T-helper 17 cell (primary cell): ENCODE results near the gene RBBP5. TPM values are rescaled to one million over a fixed set of nuclear protein-coding genes. Genes with fewer than 3 reads are reported as not detected.
A peak's percentile ranks its signal among the peaks of the same experiment; 100 is the strongest.

Experiments used
- ATAC-seq: fragments of 150-1000 bp; cut with Tn5 transposase; 2 replicates; pipeline ENCODE4 v1.10.0; 2021; ENCODE audit warnings: mild to moderate bottlenecking, moderate library complexity
- DNase-seq, 3 donors: peaks; one replicate each; pipeline versions ENCODE4 v3.0.0 to v3.0.0-alpha.2; 2020 to 2021
- H3K9me3 ChIP-seq: one replicate; pipeline ENCODE4 v1.7.0; 2013; ENCODE audit warnings: low read length, mild to moderate bottlenecking; ENCODE audit not compliant: control insufficient read depth, poor library complexity, severe bottlenecking
- H3K27ac Mint-ChIP-seq: one replicate; pipeline ENCODE4 v1.8.0; 2022; ENCODE audit warnings: mild to moderate bottlenecking, moderate library complexity, mixed read lengths
- H3K27me3 Mint-ChIP-seq: one replicate; pipeline ENCODE4 v1.8.0; 2022; ENCODE audit warnings: mixed read lengths
- H3K36me3 Mint-ChIP-seq: one replicate; pipeline ENCODE4 v1.8.0; 2022; ENCODE audit warnings: low read depth, mixed read lengths
- H3K4me1 Mint-ChIP-seq: one replicate; pipeline ENCODE4 v1.8.0; 2022; ENCODE audit warnings: mild to moderate bottlenecking, mixed read lengths
- H3K4me3 Mint-ChIP-seq: one replicate; pipeline ENCODE4 v1.8.0; 2022; ENCODE audit warnings: mild to moderate bottlenecking, moderate library complexity, mixed read lengths
- total RNA-seq, 4 donors: library from RNA in 2 of 4; stranded (reverse) in 2 of 4; gene quantifications; one replicate each; pipeline ENCODE4 v1.2.3 and lab custom pipeline; 2022 to 2026

RBBP5 gene
- total RNA-seq, 2 donors from 2014 or later = 13.3 to 15.3 TPM

GRCh38 chr1:205111354-205111753, 10.4 kb downstream of the RBBP5 start:
- no peaks in the 10 kb centered on the region for H3K27me3 Mint-ChIP-seq
- H3K27ac Mint-ChIP-seq = no peak overlapping the region
- peaks cover 20% of the 10 kb centered on the region for H3K4me1 Mint-ChIP-seq
- peaks cover 12% of the 10 kb centered on the region for H3K36me3 Mint-ChIP-seq
- no peaks in the 10 kb centered on the region for H3K9me3 ChIP-seq
- ATAC-seq = no peak
- no peak for DNase-seq
- no peak overlapping the region for H3K4me3 Mint-ChIP-seq

- peaks cover 23% of the 10 kb centered on the region for H3K4me1 Mint-ChIP-seq
- ATAC-seq (no peak), DNase-seq (no peak)
- H3K27ac Mint-ChIP-seq = no peak overlapping the region
- H3K9me3 ChIP-seq = no peaks in the 10 kb centered on the region
- H3K4me3 Mint-ChIP-seq = no peak overlapping the region
- no peaks in the 10 kb centered on the region for H3K27me3 Mint-ChIP-seq
- H3K36me3 Mint-ChIP-seq = peaks cover 12% of the 10 kb centered on the region
Measured at GRCh38 chr1:205109711-205110110, 12.1 kb downstream of the RBBP5 start.

GRCh38 chr1:205109269-205109668, 12.5 kb downstream of the RBBP5 start:
- Mint-ChIP-seq H3K36me3 (peaks cover 12% of the 10 kb centered on the region), H3K4me3 (no peak overlapping the region), H3K27me3 (no peaks in the 10 kb centered on the region), H3K4me1 (peaks cover 23% of the 10 kb centered on the region), H3K27ac (no peak overlapping the region)
- no peaks in the 10 kb centered on the region for H3K9me3 ChIP-seq
- ATAC-seq = no peak
- DNase-seq = no peak

- Mint-ChIP-seq H3K27ac (peak overlapping the region; percentile 45), H3K4me3 (no peak overlapping the region), H3K36me3 (peaks cover 16% of the 10 kb centered on the region), H3K4me1 (peaks cover 23% of the 10 kb centered on the region), H3K27me3 (no peaks in the 10 kb centered on the region)
- H3K9me3 ChIP-seq = no peaks in the 10 kb centered on the region
- ATAC-seq (no peak), DNase-seq (no peak)
Measured at GRCh38 chr1:205108464-205108863, 13.3 kb downstream of the RBBP5 start.

GRCh38 chr1:205107327-205107726, 14.5 kb downstream of the RBBP5 start:
- ATAC-seq (no peak), DNase-seq (no peak)
- H3K27ac Mint-ChIP-seq = peak overlapping the region; percentile 45
- no peak overlapping the region for H3K4me3 Mint-ChIP-seq
- peaks cover 16% of the 10 kb centered on the region for H3K36me3 Mint-ChIP-seq
- no peaks in the 10 kb centered on the region for H3K9me3 ChIP-seq
- no peaks in the 10 kb centered on the region for H3K27me3 Mint-ChIP-seq
- peaks cover 21% of the 10 kb centered on the region for H3K4me1 Mint-ChIP-seq

GRCh38 chr1:205102404-205102803, 19.4 kb downstream of the RBBP5 start:
- H3K27me3 Mint-ChIP-seq = no peaks in the 10 kb centered on the region
- ATAC-seq (no peak), DNase-seq (no peak)
- peaks cover 15% of the 10 kb centered on the region for H3K36me3 Mint-ChIP-seq
- no peak overlapping the region for H3K27ac Mint-ChIP-seq
- no peaks in the 10 kb centered on the region for H3K9me3 ChIP-seq
- H3K4me1 Mint-ChIP-seq = peaks cover 9% of the 10 kb centered on the region
- no peak overlapping the region for H3K4me3 Mint-ChIP-seq

- peaks cover 10% of the 10 kb centered on the region for H3K36me3 Mint-ChIP-seq
- peak overlapping the region; percentile 54 for H3K27ac Mint-ChIP-seq
- H3K27me3 Mint-ChIP-seq = no peaks in the 10 kb centered on the region
- H3K9me3 ChIP-seq = no peaks in the 10 kb centered on the region
- DNase-seq (no peak), ATAC-seq (no peak)
- no peak overlapping the region for H3K4me3 Mint-ChIP-seq
- H3K4me1 Mint-ChIP-seq = no peaks in the 10 kb centered on the region
Measured at GRCh38 chr1:205098242-205098641, 23.5 kb downstream of the RBBP5 start.

GRCh38 chr1:205095422-205095821, 26.4 kb downstream of the RBBP5 start:
- peaks cover 10% of the 10 kb centered on the region for H3K36me3 Mint-ChIP-seq
- H3K27me3 Mint-ChIP-seq = no peaks in the 10 kb centered on the region
- no peak overlapping the region for H3K4me3 Mint-ChIP-seq
- DNase-seq (no peak), ATAC-seq (no peak)
- H3K9me3 ChIP-seq = no peaks in the 10 kb centered on the region
- peaks cover 6% of the 10 kb centered on the region for H3K4me1 Mint-ChIP-seq
- H3K27ac Mint-ChIP-seq = no peak overlapping the region

GRCh38 chr1:205091043-205091740, 30.6 kb downstream of the RBBP5 start:
- Mint-ChIP-seq H3K36me3 (peaks cover 15% of the 10 kb centered on the region), H3K27me3 (no peaks in the 10 kb centered on the region), H3K27ac (no peak overlapping the region), H3K4me3 (no peak overlapping the region), H3K4me1 (peaks cover 6% of the 10 kb centered on the region)
- H3K9me3 ChIP-seq = no peaks in the 10 kb centered on the region
- ATAC-seq = no peak
- no peak for DNase-seq

- ATAC-seq (no peak), DNase-seq (no peak)
- no peaks in the 10 kb centered on the region for H3K27me3 Mint-ChIP-seq
- peaks cover 6% of the 10 kb centered on the region for H3K4me1 Mint-ChIP-seq
- H3K36me3 Mint-ChIP-seq = peaks cover 13% of the 10 kb centered on the region
- H3K27ac Mint-ChIP-seq = no peak overlapping the region
- H3K9me3 ChIP-seq = no peaks in the 10 kb centered on the region
- no peak overlapping the region for H3K4me3 Mint-ChIP-seq
Measured at GRCh38 chr1:205088341-205088740, 33.4 kb downstream of the RBBP5 start.

- Mint-ChIP-seq H3K27ac (no peak within 1 kb of the TSS), H3K36me3 (peaks cover 9% of the 10 kb centered on the region), H3K4me3 (no peak within 1 kb of the TSS), H3K4me1 (no peaks in the 10 kb centered on the region), H3K27me3 (no peaks in the 10 kb centered on the region)
- H3K9me3 ChIP-seq = no peaks in the 10 kb centered on the region
- no peak for ATAC-seq
- DNase-seq = no peak
Measured at GRCh38 chr1:205084360-205084759, 37.4 kb downstream of the RBBP5 start, which contains the start of gene TMEM81. Gene TMEM81, minus strand, starts transcription at chr1:205084460. Its CDS starts 140 bp downstream, at chr1:205084320.

GRCh38 chr1:205082431-205082830, 39.3 kb downstream of the RBBP5 start:
- ATAC-seq (no peak), DNase-seq (no peak)
- Mint-ChIP-seq H3K4me1 (no peaks in the 10 kb centered on the region), H3K27me3 (no peaks in the 10 kb centered on the region), H3K36me3 (peaks cover 2% of the 10 kb centered on the region), H3K27ac (no peak overlapping the region), H3K4me3 (no peak overlapping the region)
- no peaks in the 10 kb centered on the region for H3K9me3 ChIP-seq

GRCh38 chr1:205077934-205078311, 43.9 kb downstream of the RBBP5 start:
- Mint-ChIP-seq H3K36me3 (no peaks in the 10 kb centered on the region), H3K4me3 (no peak overlapping the region), H3K4me1 (no peaks in the 10 kb centered on the region), H3K27me3 (no peaks in the 10 kb centered on the region), H3K27ac (no peak overlapping the region)
- ATAC-seq (no peak), DNase-seq (no peak)
- no peaks in the 10 kb centered on the region for H3K9me3 ChIP-seq
